ENCODE data around the gene ESR1.

Gene ESR1

GRCh38 chr6:152048921-152049320 is 241.4 kb downstream of the ESR1 start:
- H3K18ac ChIP-seq (ENCODE audit: low read length), result no peak overlapping the region
- H2BK12ac ChIP-seq (ENCODE audit: low read length), result no peak overlapping the region
- H3K4me2 ChIP-seq (ENCODE audit: insufficient read depth, low read length, poor library complexity, severe bottlenecking), result no peak overlapping the region
- no peak overlapping the region for H2BK120ac ChIP-seq (ENCODE audit: low read depth, low read length)
- H2BK5ac ChIP-seq (ENCODE audit: low read length), result no peak overlapping the region
- H4K91ac ChIP-seq (ENCODE audit: low read depth, low read length, poor library complexity), result no peak overlapping the region
- H4K8ac ChIP-seq (ENCODE audit: low read depth, low read length), result no peak overlapping the region
- H2AK5ac ChIP-seq (ENCODE audit: low read depth, low read length), result no peak overlapping the region
- H3K27ac ChIP-seq (replicated peaks; ENCODE audit: low read length), result no peak overlapping the region
- no peaks in the 10 kb centered on the region for H3K36me3 ChIP-seq (replicated peaks in 1 of 2; ENCODE audit: control insufficient read depth in 2 of 2, insufficient read depth in 2 of 2, low read length in 2 of 2)
- H3K9me3 ChIP-seq (replicated peaks in 1 of 2; ENCODE audit: control insufficient read depth in 2 of 2, insufficient read depth in 1 of 2, low read depth in 1 of 2, low read length in 2 of 2), result no peaks in the 10 kb centered on the region
- no peak overlapping the region for H2AFZ ChIP-seq (ENCODE audit: low read length)
- H3K79me1 ChIP-seq (ENCODE audit: low read depth, low read length), result no peaks in the 10 kb centered on the region
- H3K4ac ChIP-seq (ENCODE audit: low read length), result no peak overlapping the region
- H3K23ac ChIP-seq (ENCODE audit: low read depth, low read length, poor library complexity), result no peak overlapping the region
- H3K14ac ChIP-seq (ENCODE audit: low read length), result no peak overlapping the region
- no peak overlapping the region for H2BK15ac ChIP-seq (ENCODE audit: low read length)
- no peaks in the 10 kb centered on the region for H3K27me3 ChIP-seq (ENCODE audit: control insufficient read depth in 3 of 3, insufficient read depth in 3 of 3, low read depth in 1 of 3, low read length in 3 of 3)
- no peak overlapping the region for H3K4me3 ChIP-seq (ENCODE audit: low read length in 2 of 2)
- H3K9ac ChIP-seq (ENCODE audit: low read depth, low read length, poor library complexity), result no peak overlapping the region
- DNase-seq (ENCODE audit: low spot score), result no peak
- peaks cover 0 to 2% of the 10 kb centered on the region in 2 donors for H3K4me1 ChIP-seq (ENCODE audit: control insufficient read depth in 2 of 2, insufficient read depth in 1 of 2, low read depth in 1 of 2, low read length in 2 of 2)

- Histone ChIP-seq H3K14ac (ENCODE audit: low read length) (no peak overlapping the region), H2BK5ac (ENCODE audit: low read length) (no peak overlapping the region), H3K27ac (replicated peaks; ENCODE audit: low read length) (no peak overlapping the region), H2BK15ac (ENCODE audit: low read length) (no peak overlapping the region), H3K18ac (ENCODE audit: low read length) (no peak overlapping the region), H3K4ac (ENCODE audit: low read length) (no peak overlapping the region), H2BK12ac (ENCODE audit: low read length) (no peak overlapping the region), H3K9ac (ENCODE audit: low read depth, low read length, poor library complexity) (no peak overlapping the region), H4K91ac (ENCODE audit: low read depth, low read length, poor library complexity) (no peak overlapping the region), H3K9me3 (replicated peaks in 1 of 2; ENCODE audit: control insufficient read depth in 2 of 2, insufficient read depth in 1 of 2, low read depth in 1 of 2, low read length in 2 of 2) (no peaks in the 10 kb centered on the region), H3K79me1 (ENCODE audit: low read depth, low read length) (no peaks in the 10 kb centered on the region), H3K36me3 (replicated peaks in 1 of 2; ENCODE audit: control insufficient read depth in 2 of 2, insufficient read depth in 2 of 2, low read length in 2 of 2) (no peaks in the 10 kb centered on the region), H2BK120ac (ENCODE audit: low read depth, low read length) (no peak overlapping the region), H3K27me3 (ENCODE audit: control insufficient read depth in 3 of 3, insufficient read depth in 3 of 3, low read depth in 1 of 3, low read length in 3 of 3) (no peaks in the 10 kb centered on the region), H4K8ac (ENCODE audit: low read depth, low read length) (no peak overlapping the region), H3K4me2 (ENCODE audit: insufficient read depth, low read length, poor library complexity, severe bottlenecking) (no peak overlapping the region), H3K23ac (ENCODE audit: low read depth, low read length, poor library complexity) (no peak overlapping the region), H2AK5ac (ENCODE audit: low read depth, low read length) (no peak overlapping the region), H3K4me3 (ENCODE audit: low read length in 2 of 2) (no peak overlapping the region), H2AFZ (ENCODE audit: low read length) (no peak overlapping the region), H3K4me1 (ENCODE audit: control insufficient read depth in 2 of 2, insufficient read depth in 1 of 2, low read depth in 1 of 2, low read length in 2 of 2) (peaks cover 0 to 2% of the 10 kb centered on the region in 2 donors)
- WGBS, 2 donors (ENCODE audit: extremely low coverage in 2 of 2, insufficient read length in 2 of 2, insufficient replicate concordance in 1 of 2), result no CpG with 5 or more reads among the region's 3 CpGs
- DNase-seq (ENCODE audit: low spot score), result no peak
Observed at GRCh38 chr6:152049502-152049901, 242.0 kb downstream of the ESR1 start.

DNA sequence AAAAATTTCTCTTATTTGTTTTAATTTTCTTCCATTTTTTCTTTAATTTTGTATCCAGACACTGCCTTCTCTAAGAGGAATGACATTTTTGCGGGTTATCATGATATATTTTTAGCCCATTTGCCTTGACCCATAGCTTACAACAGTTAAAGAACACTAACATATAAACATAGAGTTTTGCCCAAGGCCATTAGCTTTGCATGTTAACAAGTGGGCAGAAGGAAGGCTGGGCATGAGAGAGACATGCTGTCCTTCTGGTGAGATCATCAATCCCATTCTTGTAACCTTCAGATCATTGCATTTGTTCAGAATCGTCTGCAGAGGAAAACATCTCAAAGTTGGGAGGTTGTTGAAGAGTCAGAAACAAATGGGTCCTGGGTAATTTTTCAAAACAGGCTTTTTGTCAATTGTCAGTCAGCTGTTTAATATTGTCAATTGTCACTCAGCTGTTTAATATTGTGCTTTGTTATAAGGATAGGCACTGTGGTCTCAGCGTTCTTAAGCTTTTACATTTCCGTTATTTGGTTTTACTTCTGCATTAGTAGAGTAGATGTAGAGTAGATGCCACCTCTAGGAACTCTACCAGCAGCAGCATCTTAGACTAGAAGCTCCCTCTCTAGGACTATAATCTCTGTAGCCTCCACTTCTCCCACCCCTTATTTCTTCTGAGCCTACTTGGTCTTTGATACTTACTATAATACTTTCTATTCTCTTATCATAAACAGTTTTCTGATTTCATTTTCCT is 243.1 kb downstream of the ESR1 start:
- H3K27me3 ChIP-seq (ENCODE audit: control insufficient read depth in 3 of 3, insufficient read depth in 3 of 3, low read depth in 1 of 3, low read length in 3 of 3), result no peaks in the 10 kb centered on the region
- H2AFZ ChIP-seq (ENCODE audit: low read length), result no peak overlapping the region
- no peak overlapping the region for H3K14ac ChIP-seq (ENCODE audit: low read length)
- H3K4me3 ChIP-seq (ENCODE audit: low read length in 2 of 2), result no peak overlapping the region
- H2BK15ac ChIP-seq (ENCODE audit: low read length), result no peak overlapping the region
- H3K4me1 ChIP-seq (ENCODE audit: control insufficient read depth in 2 of 2, insufficient read depth in 1 of 2, low read depth in 1 of 2, low read length in 2 of 2), result peaks cover 0 to 2% of the 10 kb centered on the region in 2 donors
- H2BK12ac ChIP-seq (ENCODE audit: low read length), result no peak overlapping the region
- no peak overlapping the region for H4K8ac ChIP-seq (ENCODE audit: low read depth, low read length)
- H3K9me3 ChIP-seq (replicated peaks in 1 of 2; ENCODE audit: control insufficient read depth in 2 of 2, insufficient read depth in 1 of 2, low read depth in 1 of 2, low read length in 2 of 2), result no peaks in the 10 kb centered on the region
- no peak overlapping the region for H3K23ac ChIP-seq (ENCODE audit: low read depth, low read length, poor library complexity)
- WGBS, 2 donors (ENCODE audit: extremely low coverage in 2 of 2, insufficient read length in 2 of 2, insufficient replicate concordance in 1 of 2), result no CpG with 5 or more reads among the region's 4 CpGs
- H2BK120ac ChIP-seq (ENCODE audit: low read depth, low read length), result no peak overlapping the region
- no peak overlapping the region for H2AK5ac ChIP-seq (ENCODE audit: low read depth, low read length)
- H2BK5ac ChIP-seq (ENCODE audit: low read length), result no peak overlapping the region
- no peaks in the 10 kb centered on the region for H3K36me3 ChIP-seq (replicated peaks in 1 of 2; ENCODE audit: control insufficient read depth in 2 of 2, insufficient read depth in 2 of 2, low read length in 2 of 2)
- DNase-seq (ENCODE audit: low spot score), result no peak
- no peak overlapping the region for H4K91ac ChIP-seq (ENCODE audit: low read depth, low read length, poor library complexity)
- H3K4ac ChIP-seq (ENCODE audit: low read length), result no peak overlapping the region
- no peak overlapping the region for H3K18ac ChIP-seq (ENCODE audit: low read length)
- no peaks in the 10 kb centered on the region for H3K79me1 ChIP-seq (ENCODE audit: low read depth, low read length)
- no peak overlapping the region for H3K9ac ChIP-seq (ENCODE audit: low read depth, low read length, poor library complexity)
- no peak overlapping the region for H3K27ac ChIP-seq (replicated peaks; ENCODE audit: low read length)
- no peak overlapping the region for H3K4me2 ChIP-seq (ENCODE audit: insufficient read depth, low read length, poor library complexity, severe bottlenecking)

DNA sequence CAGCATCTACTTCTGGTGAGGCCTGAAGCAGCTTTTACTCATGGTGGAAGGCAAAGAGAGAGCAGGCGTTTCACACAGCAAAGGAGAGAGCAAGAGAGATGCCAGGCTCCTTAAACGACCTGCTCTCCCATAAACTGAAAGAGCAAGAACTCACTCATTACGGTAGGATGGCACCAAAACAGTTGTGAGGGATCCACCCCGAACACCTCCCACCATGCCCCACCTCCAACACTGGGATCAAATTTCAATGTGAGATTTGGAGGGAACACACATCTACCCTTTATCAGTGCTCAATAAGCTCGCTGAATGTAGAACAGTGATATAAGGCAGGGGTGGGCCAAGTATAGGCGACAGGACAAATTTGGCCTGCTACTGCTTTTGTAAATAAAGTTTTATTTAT is 244.6 kb downstream of the ESR1 start:
- no peaks in the 10 kb centered on the region for H3K27me3 ChIP-seq (ENCODE audit: control insufficient read depth in 3 of 3, insufficient read depth in 3 of 3, low read depth in 1 of 3, low read length in 3 of 3)
- no peak for DNase-seq (ENCODE audit: low spot score)
- H2BK120ac ChIP-seq (ENCODE audit: low read depth, low read length), result no peak overlapping the region
- H3K79me1 ChIP-seq (ENCODE audit: low read depth, low read length), result no peaks in the 10 kb centered on the region
- H3K4me1 ChIP-seq (ENCODE audit: control insufficient read depth in 2 of 2, insufficient read depth in 1 of 2, low read depth in 1 of 2, low read length in 2 of 2), result peaks cover 0 to 2% of the 10 kb centered on the region in 2 donors
- H3K14ac ChIP-seq (ENCODE audit: low read length), result no peak overlapping the region
- H3K18ac ChIP-seq (ENCODE audit: low read length), result no peak overlapping the region
- no peak overlapping the region for H3K4me2 ChIP-seq (ENCODE audit: insufficient read depth, low read length, poor library complexity, severe bottlenecking)
- H3K9me3 ChIP-seq (replicated peaks in 1 of 2; ENCODE audit: control insufficient read depth in 2 of 2, insufficient read depth in 1 of 2, low read depth in 1 of 2, low read length in 2 of 2), result no peaks in the 10 kb centered on the region
- no peak overlapping the region for H2AK5ac ChIP-seq (ENCODE audit: low read depth, low read length)
- H3K4ac ChIP-seq (ENCODE audit: low read length), result no peak overlapping the region
- H2AFZ ChIP-seq (ENCODE audit: low read length), result no peak overlapping the region
- no peak overlapping the region for H2BK15ac ChIP-seq (ENCODE audit: low read length)
- no peak overlapping the region for H3K9ac ChIP-seq (ENCODE audit: low read depth, low read length, poor library complexity)
- no peak overlapping the region for H3K4me3 ChIP-seq (ENCODE audit: low read length in 2 of 2)
- no peak overlapping the region for H4K8ac ChIP-seq (ENCODE audit: low read depth, low read length)
- H3K27ac ChIP-seq (replicated peaks; ENCODE audit: low read length), result no peak overlapping the region
- WGBS, 2 donors (ENCODE audit: extremely low coverage in 2 of 2, insufficient read length in 2 of 2, insufficient replicate concordance in 1 of 2), result no CpG with 5 or more reads among the region's 6 CpGs
- no peak overlapping the region for H2BK5ac ChIP-seq (ENCODE audit: low read length)
- no peak overlapping the region for H3K23ac ChIP-seq (ENCODE audit: low read depth, low read length, poor library complexity)
- no peaks in the 10 kb centered on the region for H3K36me3 ChIP-seq (replicated peaks in 1 of 2; ENCODE audit: control insufficient read depth in 2 of 2, insufficient read depth in 2 of 2, low read length in 2 of 2)
- H2BK12ac ChIP-seq (ENCODE audit: low read length), result no peak overlapping the region
- H4K91ac ChIP-seq (ENCODE audit: low read depth, low read length, poor library complexity), result no peak overlapping the region

Data from neuronal stem cell (in vitro differentiated cells).